Measurements from ENCODE around the gene RASL11B.
"Not testable (repeated sequence)": the region's sequence is repeated elsewhere in the genome, so short reads cannot be mapped to it uniquely, and the experiment has no call there.

The RASL11B gene

DNA sequence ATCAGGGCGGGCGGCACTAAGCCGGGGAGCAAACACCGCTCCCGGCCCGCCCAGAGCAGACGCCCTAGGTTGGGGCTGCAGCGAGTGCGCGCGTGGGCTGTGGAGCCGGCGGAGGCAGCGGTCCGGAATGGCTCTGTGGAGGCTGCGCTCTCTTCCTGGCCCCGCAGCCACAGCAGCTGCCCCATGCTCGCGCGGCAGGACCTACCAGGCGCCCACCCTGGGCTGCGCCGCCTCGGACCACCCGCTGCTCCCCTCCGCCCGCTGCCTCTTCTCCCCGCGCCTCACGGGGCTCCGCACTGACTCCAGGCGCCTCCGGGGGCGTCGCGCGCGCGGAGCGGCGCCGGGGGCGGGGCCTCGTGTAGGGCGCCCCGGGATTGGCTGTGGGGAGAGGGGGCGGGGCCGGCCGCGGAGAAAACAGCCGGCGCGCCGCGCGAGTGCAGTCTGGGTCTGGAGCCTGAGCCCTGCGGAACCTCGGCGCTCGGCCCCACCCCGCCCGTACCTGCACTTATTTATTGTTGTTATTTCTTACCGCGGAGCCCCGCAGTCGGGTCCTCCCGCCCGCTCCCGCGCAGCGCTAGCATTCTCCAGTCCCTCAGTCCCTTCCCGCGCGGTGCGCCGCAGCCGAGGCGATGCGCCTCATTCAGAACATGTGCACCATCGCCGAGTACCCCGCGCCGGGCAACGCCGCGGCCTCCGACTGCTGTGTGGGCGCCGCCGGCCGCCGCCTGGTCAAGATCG is at the start of gene RASL11B:
Gene RASL11B (plus strand): TSS at position 439 of the 738 bp plus-strand sequence. CDS start 191 bp downstream, at position 630.
- DNase-seq = peak; percentile 80

DNA sequence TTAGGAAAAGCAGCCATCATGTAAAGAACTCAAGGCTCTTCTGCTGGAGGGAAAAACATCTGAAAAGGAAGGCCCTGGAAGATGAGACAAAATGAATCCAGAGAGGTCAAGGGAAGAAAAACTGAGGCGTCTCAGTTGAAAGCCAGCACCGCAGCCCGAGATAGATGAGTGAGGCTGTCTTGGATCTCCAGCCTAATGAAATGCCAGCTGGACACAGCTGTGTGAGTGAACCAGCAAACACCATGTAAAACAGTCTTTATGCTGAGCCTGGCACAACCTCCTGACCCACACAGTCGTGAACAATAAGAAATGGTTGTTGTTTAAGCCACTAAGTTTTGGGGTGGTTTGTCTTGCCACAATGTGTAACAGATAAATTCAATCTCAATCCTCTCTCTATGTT is 48.6 kb upstream of the RASL11B start:
- no peak for DNase-seq

GRCh38 chr4:52822583-52822971 is 39.5 kb upstream of the RASL11B start:
- no peak for DNase-seq

DNA sequence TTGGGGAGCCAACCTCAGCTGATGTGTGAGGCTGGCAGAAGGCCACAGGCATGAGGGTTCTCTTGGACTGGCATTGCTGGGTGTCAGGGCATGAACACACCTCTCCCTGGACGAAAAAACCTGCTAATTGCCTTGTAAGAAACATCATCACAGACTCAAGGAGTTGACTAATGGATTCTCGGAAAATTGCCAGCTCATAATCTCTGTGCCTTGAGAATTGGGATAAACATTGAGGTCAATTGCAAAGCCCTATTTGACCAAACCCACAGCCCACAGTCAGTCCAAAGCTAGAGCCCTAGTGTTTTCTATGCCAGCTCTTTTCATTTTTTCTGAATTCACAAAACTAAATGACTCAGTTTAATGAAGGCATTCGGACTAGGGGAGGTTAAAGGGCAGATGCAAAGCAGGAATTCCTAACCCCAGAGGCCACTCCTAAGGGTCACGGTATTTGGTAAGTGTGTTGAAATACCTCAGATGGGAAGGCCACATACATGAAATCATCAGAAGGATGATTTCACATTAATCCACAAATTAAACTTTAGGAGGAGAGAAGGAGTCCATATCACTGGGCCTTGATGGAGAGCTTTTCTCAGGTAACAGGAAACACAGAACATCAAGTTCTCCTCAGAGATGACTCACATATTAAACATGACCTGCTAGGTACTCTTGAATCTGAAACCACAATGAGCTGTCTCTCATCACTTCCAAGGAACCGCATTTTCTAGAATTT is 39.0 kb upstream of the RASL11B start:
- no peak for DNase-seq

GRCh38 chr4:52823702-52824092 is 38.4 kb upstream of the RASL11B start:
- DNase-seq = no peak

DNA sequence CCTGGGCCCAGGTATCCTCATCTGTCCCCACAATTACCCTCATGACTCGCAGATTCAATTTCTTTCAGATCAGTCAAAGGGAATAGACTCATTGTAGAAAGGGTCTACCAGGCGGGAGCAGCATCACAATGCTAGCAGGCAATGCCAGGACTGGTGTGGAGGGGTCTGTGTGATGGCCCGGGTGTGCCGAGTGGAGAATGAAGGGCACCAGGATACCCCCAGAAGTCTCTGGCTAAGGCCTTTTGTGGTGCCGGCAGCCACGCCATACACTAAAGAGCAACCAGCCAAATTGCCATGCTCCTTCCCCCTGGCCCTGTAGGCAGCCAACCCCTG is 37.9 kb upstream of the RASL11B start:
- no peak for DNase-seq

DNA sequence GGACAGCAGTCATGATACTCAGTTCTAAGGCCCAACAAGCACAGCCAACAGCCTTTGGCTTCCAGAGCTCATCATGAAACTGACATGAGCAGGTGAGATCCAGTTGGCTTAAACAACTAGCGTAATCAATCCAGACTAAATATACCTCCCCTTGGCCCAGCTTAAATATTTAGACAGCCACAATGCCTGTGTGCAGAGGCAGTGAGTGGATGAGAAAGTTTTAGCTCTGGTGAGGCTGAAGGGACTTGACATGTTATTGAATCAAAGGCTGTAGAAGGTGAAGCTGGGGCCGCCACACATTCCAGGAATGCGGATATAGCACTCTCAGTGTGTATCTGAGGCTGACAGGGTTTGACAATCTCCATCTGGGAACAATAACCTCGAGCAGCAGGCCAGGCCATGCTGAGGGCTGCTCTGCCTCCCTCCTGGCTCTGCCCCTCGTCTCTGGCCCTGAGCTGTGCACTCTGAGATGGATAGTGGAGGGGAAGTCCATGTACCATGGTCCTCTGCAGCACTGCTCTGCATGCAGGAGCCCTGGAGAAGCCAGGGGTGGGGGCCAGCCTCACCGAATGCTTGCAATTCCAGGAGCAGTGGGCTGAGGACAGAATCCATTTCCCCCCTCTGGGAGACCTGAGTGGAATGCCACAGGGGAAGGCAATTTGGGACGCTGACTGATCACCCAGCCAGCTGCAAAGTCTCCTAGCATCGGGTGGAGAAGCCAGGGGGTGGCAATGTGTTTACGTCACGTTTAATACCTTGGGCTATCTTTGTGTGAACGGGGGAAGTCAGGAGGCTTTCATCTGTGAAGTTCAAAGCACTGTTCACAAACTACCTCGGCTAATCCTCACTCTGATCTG is 37.3 kb upstream of the RASL11B start:
- no peak for DNase-seq

- DNase-seq = no peak
Measured at GRCh38 chr4:52825460-52826090, 36.5 kb upstream of the RASL11B start.

GRCh38 chr4:52833941-52834525 is 28.1 kb upstream of the RASL11B start:
- DNase-seq = no peak

GRCh38 chr4:52834641-52835456 is 27.3 kb upstream of the RASL11B start:
- DNase-seq = not testable (repeated sequence)

GRCh38 chr4:52836120-52836519 is 26.0 kb upstream of the RASL11B start:
- DNase-seq = no peak

GRCh38 chr4:52836678-52837077 is 25.4 kb upstream of the RASL11B start:
- no peak for DNase-seq

GRCh38 chr4:52837716-52838558 is 24.2 kb upstream of the RASL11B start:
- no peak for DNase-seq

GRCh38 chr4:52838729-52839586 is 23.2 kb upstream of the RASL11B start:
- DNase-seq = no peak

- no peak for DNase-seq
Measured at GRCh38 chr4:52840531-52841370, 21.4 kb upstream of the RASL11B start.

DNA sequence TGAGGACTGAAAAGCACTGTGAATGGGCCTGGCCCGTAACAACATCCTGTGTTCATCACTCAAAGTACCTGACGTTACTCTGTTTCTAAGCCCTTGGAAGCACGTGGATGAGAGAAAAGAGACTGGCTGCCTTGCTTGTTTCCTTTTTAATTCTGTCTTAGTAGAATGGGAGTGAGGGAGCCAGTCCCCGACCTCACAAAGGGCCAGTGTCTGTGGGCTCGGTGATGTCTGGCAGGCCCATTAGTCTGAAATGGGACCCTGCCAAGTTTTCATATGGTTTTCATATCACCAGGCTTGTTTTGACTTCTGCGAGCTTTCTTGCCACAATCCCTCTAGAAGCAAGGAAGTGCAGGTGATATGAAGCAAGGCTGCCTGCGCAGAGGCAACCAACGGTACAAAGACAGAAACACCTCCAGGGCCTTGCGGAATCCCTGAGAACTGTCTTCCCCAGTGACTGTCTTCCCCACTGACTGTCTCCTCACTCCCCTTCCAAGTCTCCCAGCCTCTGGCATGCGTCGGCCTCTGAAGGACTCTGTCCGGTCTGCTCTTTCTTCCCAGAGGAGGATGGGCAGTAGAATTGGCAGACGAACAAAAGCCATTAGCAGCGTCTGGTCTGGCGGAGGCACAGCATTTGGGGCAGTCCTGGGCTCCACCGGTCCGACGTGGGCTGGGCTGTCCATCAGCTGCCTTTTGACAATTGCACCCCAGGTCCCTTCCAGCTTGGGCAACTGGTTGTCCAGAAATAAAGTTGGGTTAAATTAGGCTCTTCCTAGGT is 20.2 kb upstream of the RASL11B start:
- no peak for DNase-seq

- DNase-seq = no peak
Measured at GRCh38 chr4:52842792-52843191, 19.3 kb upstream of the RASL11B start.

GRCh38 chr4:52843351-52843750 is 18.8 kb upstream of the RASL11B start:
- DNase-seq = no peak
